Globus pallidus (tissue), 1 donor: ENCODE data around the gene GORAB.

Experiments
- DNase-seq: peaks from one replicate; pipeline ENCODE4 v3.0.0-alpha.2; 2015; ENCODE audit warnings: low spot score

Gene GORAB

GRCh38 chr1:170592591-170593111 lies 60.7 kb downstream of the GORAB start:
- no peak for DNase-seq

- no peak for DNase-seq
Measured at GRCh38 chr1:170593173-170594011, 61.4 kb downstream of the GORAB start.

DNA sequence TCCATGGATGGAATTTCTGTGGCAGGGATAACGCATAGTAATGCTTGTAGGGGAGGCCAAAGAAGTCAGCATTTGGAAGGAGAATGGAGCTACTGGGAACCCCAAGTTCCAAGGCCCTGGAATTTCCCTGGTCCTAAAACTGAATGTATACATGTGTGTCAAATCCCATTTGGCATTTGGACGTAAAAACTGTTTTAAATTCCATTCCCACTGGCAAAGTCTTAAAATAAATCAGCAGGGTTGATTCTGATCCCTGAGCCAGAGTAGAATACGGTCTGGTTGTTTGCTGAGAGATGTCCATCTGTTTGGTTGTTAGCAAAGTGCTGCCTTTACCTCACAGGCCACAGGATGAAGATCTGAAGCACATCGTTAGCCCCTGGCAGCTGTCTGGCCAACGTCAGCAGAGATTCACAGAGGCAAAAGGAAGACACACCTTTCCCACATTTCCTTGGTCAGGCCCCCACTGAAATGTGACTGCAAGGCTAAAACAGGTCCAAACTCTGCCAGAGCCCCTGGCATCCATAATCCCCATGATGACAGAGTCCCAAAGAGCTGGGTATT lies 62.2 kb downstream of the GORAB start:
- no peak for DNase-seq

DNA sequence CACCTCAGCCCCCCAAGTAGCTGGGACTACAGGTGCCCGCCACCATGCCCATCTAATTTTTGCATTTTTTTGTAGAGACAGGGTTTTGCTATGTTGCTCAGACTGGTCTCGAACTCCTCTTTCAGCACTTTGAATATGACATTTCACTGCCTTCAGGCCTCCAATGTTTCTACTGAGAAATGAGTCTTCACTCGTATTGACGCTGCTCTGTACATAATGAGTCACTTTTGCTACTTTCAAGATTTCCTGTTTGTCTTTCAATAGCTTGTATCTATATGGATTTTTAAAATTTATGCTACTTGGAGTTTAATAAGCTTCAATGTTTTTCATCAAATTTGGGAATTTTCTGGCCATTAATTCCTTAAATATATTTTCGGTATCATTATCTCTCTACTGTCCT lies 64.7 kb downstream of the GORAB start:
- no peak for DNase-seq

DNA sequence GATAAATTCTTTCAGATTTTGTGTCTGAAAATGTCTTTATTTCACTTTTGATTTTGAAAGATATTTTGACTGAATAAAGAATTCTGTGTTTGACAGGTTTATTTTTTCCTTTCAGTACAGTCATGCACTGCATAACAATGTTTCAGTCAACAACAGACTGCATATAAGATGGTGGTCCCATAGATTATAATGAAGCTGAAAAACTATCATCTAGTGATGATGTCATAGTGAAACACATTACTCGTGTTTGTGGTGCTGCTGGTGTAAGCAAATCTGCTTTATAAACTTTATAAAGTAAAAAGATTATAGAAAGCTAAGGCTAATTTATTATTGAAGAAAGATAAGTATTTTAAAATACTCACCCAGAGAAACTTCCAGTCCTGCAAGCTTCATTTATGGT lies 66.7 kb downstream of the GORAB start:
- no peak for DNase-seq

GRCh38 chr1:170599033-170599432 lies 67.1 kb downstream of the GORAB start:
- no peak for DNase-seq

DNA sequence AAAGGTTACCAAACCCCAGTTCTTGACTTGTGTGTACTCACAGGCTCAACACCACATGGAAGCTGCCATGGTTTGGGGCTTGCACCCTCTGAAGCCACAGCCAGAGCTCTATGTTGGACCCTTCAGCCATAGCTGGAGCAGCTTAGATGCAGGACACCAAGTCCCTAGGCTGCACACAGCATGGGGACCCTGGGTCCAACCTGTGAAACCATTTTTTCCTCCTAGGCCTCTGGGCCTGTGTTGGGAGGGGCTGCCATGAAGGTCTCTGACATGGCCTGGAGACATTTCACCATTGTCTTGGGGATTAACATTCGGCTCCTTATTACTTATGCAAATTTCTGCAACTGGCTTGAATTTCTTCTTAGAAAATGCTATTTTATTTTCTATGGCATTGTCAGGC lies 69.9 kb downstream of the GORAB start:
- DNase-seq, result no peak
